PC-9 (cell line): ENCODE results near the gene PYROXD2.

Experiments used
- EZH2 ChIP-seq: fragments of 200-600 bp; sonication (generic); IDR thresholded peaks from 2 replicates; pipeline ENCODE4 v1.8.0; 2017; ENCODE audit warnings: antibody characterized with exemption, low read depth
- TF ChIP-seq, protein P1 (sequence below): fragments of 200-600 bp; sonication (generic); conservative IDR thresholded peaks from 2 replicates; pipeline ENCODE4 v1.6.1; 2017; ENCODE audit warnings: mixed run types, antibody characterized with exemption, mild to moderate bottlenecking, moderate library complexity

DNA sequence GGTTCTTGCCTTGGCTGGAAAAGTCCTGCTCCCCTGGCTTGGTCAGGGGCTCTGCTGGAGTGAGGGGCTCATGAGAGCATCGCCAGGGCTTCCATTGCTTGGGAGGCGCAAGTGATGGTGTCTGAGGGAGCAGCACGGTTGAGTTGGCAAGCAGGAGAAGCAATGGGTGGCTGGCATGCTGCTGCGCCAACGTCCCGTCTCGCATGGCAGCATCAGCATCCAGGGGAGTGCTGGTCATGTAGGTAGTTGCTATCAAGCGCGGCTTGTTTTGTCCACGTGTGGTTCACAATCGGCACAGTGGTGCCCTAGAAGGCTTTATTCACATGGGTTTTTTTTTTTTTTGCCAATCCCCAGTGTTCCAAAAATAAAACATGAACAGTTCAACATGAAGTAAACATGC lies 3.8 kb downstream of the PYROXD2 start:
- TF ChIP-seq, protein P1, sequence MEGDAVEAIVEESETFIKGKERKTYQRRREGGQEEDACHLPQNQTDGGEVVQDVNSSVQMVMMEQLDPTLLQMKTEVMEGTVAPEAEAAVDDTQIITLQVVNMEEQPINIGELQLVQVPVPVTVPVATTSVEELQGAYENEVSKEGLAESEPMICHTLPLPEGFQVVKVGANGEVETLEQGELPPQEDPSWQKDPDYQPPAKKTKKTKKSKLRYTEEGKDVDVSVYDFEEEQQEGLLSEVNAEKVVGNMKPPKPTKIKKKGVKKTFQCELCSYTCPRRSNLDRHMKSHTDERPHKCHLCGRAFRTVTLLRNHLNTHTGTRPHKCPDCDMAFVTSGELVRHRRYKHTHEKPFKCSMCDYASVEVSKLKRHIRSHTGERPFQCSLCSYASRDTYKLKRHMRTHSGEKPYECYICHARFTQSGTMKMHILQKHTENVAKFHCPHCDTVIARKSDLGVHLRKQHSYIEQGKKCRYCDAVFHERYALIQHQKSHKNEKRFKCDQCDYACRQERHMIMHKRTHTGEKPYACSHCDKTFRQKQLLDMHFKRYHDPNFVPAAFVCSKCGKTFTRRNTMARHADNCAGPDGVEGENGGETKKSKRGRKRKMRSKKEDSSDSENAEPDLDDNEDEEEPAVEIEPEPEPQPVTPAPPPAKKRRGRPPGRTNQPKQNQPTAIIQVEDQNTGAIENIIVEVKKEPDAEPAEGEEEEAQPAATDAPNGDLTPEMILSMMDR = no peak
- no peak for TF ChIP-seq EZH2
